Neural progenitor cell (in vitro differentiated cells): ENCODE measurements around the gene MBNL2. TPM values are rescaled to one million over a fixed set of nuclear protein-coding genes. Genes with fewer than 3 reads are reported as not detected.

ENCODE experiments used
- DNase-seq: peaks from one replicate; pipeline ENCODE4 v3.0.0-alpha.2; 2016; ENCODE audit warnings: low spot score
- H2AFZ ChIP-seq: fragments of 200-600 bp; sonication (generic); replicated peaks from 2 replicates; pipeline ENCODE4 v1.6.1; 2016; ENCODE audit warnings: antibody characterized with exemption
- H3F3A ChIP-seq: fragments of 200-600 bp; sonication (generic); 2 replicates; pipeline ENCODE4 v1.6.1; 2016; ENCODE audit warnings: antibody characterized with exemption, low read depth
- H3K27ac ChIP-seq: fragments of 200-600 bp; sonication (generic); 2 replicates; pipeline ENCODE4 v1.5.1; 2016; ENCODE audit warnings: mild to moderate bottlenecking
- H3K27me3 ChIP-seq: fragments of 200-600 bp; sonication (generic); 2 replicates; pipeline ENCODE4 v1.6.1; 2016; ENCODE audit warnings: mild to moderate bottlenecking, moderate library complexity
- H3K36me3 ChIP-seq: fragments of 200-600 bp; sonication (generic); 2 replicates; pipeline ENCODE4 v1.5.1; 2016
- H3K4me1 ChIP-seq: fragments of 200-600 bp; sonication (generic); 2 replicates; pipeline ENCODE4 v1.6.1; 2016; ENCODE audit warnings: mixed run types
- H3K4me2 ChIP-seq: fragments of 200-600 bp; sonication (generic); 2 replicates; pipeline ENCODE4 v1.6.1; 2016
- H3K4me3 ChIP-seq: fragments of 200-600 bp; sonication (generic); 2 replicates; pipeline ENCODE4 v1.5.1; 2016
- H3K79me2 ChIP-seq: fragments of 200-600 bp; sonication (generic); 2 replicates; pipeline ENCODE4 v1.6.1; 2016; ENCODE audit warnings: low read depth
- H3K9ac ChIP-seq: fragments of 200-600 bp; sonication (generic); 2 replicates; pipeline ENCODE4 v1.6.1; 2016
- H3K9me3 ChIP-seq: fragments of 200-600 bp; sonication (generic); 2 replicates; pipeline ENCODE4 v1.5.1; 2016; ENCODE audit warnings: low read depth
- H4K20me1 ChIP-seq: fragments of 200-600 bp; sonication (generic); 2 replicates; pipeline ENCODE4 v1.6.1; 2016; ENCODE audit warnings: low read depth
- H3K27ac Mint-ChIP-seq: 3 replicates; pipeline ENCODE4 v1.8.0; 2021; ENCODE audit warnings: mixed read lengths
- H3K27me3 Mint-ChIP-seq: 2 replicates; pipeline ENCODE4 v1.8.0; 2022; ENCODE audit warnings: low read depth, mild to moderate bottlenecking, inconsistent platforms, moderate library complexity, mixed read lengths; ENCODE audit not compliant: insufficient read depth
- H3K36me3 Mint-ChIP-seq: 3 replicates; pipeline ENCODE4 v1.8.0; 2021; ENCODE audit warnings: mixed read lengths
- H3K4me1 Mint-ChIP-seq: 3 replicates; pipeline ENCODE4 v1.8.0; 2021; ENCODE audit warnings: mixed read lengths
- H3K4me3 Mint-ChIP-seq: 3 replicates; pipeline ENCODE4 v1.8.0; 2021; ENCODE audit warnings: mild to moderate bottlenecking, moderate library complexity, mixed read lengths
- H3K9me3 Mint-ChIP-seq: 3 replicates; pipeline ENCODE4 v1.8.0; 2020; ENCODE audit warnings: mixed read lengths
- CTCF ChIP-seq: fragments of 200-600 bp; sonication (generic); IDR thresholded peaks from 2 replicates; pipeline ENCODE4 v1.5.1; 2017; ENCODE audit warnings: antibody characterized with exemption, mild to moderate bottlenecking
- EZH2 ChIP-seq: fragments of 200-600 bp; sonication (generic); IDR thresholded peaks from 2 replicates; pipeline ENCODE4 v1.6.1; 2017; ENCODE audit warnings: antibody characterized with exemption, mild to moderate bottlenecking, moderate library complexity
- EZH2phosphoT487 ChIP-seq: fragments of 200-600 bp; sonication (generic); IDR thresholded peaks from 2 replicates; pipeline ENCODE4 v1.6.1; 2017; ENCODE audit warnings: antibody characterized with exemption
- total RNA-seq: library from RNA; depleted of rRNA; stranded (reverse); fragments of >200 nt; gene quantifications from 2 replicates; pipeline ENCODE4 v1.2.3, GENCODE V29; 2015; ENCODE audit warnings: low replicate concordance

The MBNL2 gene
- total RNA-seq, 1 donor from 2014 or later: 19.6 TPM

- Mint-ChIP-seq H3K4me1 (peaks cover 18% of the 10 kb centered on the region), H3K27me3 (no peaks in the 10 kb centered on the region), H3K36me3 (peaks cover 9% of the 10 kb centered on the region), H3K4me3 (no peak overlapping the region), H3K9me3 (peaks cover 15% of the 10 kb centered on the region), H3K27ac (no peak overlapping the region)
- Histone ChIP-seq H3K27ac (no peak overlapping the region), H3K9ac (no peak overlapping the region), H2AFZ (no peak overlapping the region), H3K4me2 (no peak overlapping the region), H3K4me3 (no peak overlapping the region), H3K9me3 (no peaks in the 10 kb centered on the region), H3K27me3 (no peaks in the 10 kb centered on the region), H3K36me3 (no peaks in the 10 kb centered on the region), H3F3A (no peaks in the 10 kb centered on the region), H3K4me1 (no peaks in the 10 kb centered on the region), H4K20me1 (no peaks in the 10 kb centered on the region), H3K79me2 (no peaks in the 10 kb centered on the region)
- no peak for DNase-seq
- TF ChIP-seq EZH2phosphoT487 (no peak), CTCF (no peak), EZH2 (no peak)
Observed at GRCh38 chr13:97255515-97256021, 33.4 kb downstream of the MBNL2 start.

- no peaks in the 10 kb centered on the region for H3K27me3 Mint-ChIP-seq
- Histone ChIP-seq H2AFZ (no peak overlapping the region), H3K9me3 (no peaks in the 10 kb centered on the region), H3K36me3 (no peaks in the 10 kb centered on the region), H3K27me3 (no peaks in the 10 kb centered on the region), H3K27ac (no peak overlapping the region), H3K4me2 (no peak overlapping the region), H4K20me1 (no peaks in the 10 kb centered on the region), H3K4me3 (no peak overlapping the region), H3K79me2 (no peaks in the 10 kb centered on the region), H3F3A (no peaks in the 10 kb centered on the region), H3K9ac (no peak overlapping the region), H3K4me1 (no peaks in the 10 kb centered on the region)
- peaks cover 8% of the 10 kb centered on the region for H3K36me3 Mint-ChIP-seq
- H3K9me3 Mint-ChIP-seq: peaks cover 15% of the 10 kb centered on the region
- no peak for DNase-seq
- TF ChIP-seq CTCF (no peak), EZH2 (no peak), EZH2phosphoT487 (no peak)
- H3K4me3 Mint-ChIP-seq: no peak overlapping the region
- H3K4me1 Mint-ChIP-seq: peaks cover 18% of the 10 kb centered on the region
- H3K27ac Mint-ChIP-seq: no peak overlapping the region
Observed at GRCh38 chr13:97256343-97256783, 34.2 kb downstream of the MBNL2 start.

DNA sequence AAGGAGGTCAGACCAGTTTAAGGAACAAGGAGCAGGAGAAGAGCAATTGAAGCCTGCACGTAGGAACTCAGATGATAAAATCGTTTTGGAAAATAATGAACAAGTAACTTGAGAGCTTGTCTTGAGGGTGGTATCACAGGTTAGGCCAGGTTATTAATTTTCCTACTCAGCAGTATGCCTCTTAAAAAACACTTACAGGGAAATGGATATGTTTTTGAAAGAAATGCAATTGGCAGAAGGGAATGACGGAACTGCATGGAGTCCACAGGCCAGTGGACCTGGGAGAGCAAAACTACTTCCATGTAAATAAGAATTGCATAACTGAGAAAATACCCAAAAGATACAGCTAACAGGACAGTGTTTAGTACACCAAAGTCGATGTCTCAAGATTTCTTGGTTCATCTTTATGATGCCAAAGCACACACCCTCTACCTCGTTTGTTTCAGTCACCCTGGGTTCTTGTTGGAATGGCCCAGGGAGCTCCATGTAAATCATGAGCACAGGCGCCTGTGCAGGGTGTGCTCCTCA, 35.2 kb downstream of the MBNL2 start:
- Histone ChIP-seq H4K20me1 (no peaks in the 10 kb centered on the region), H3K79me2 (no peaks in the 10 kb centered on the region), H2AFZ (no peak overlapping the region), H3K27ac (no peak overlapping the region), H3F3A (no peaks in the 10 kb centered on the region), H3K36me3 (no peaks in the 10 kb centered on the region), H3K9ac (no peak overlapping the region), H3K4me1 (no peaks in the 10 kb centered on the region), H3K9me3 (no peaks in the 10 kb centered on the region), H3K4me3 (no peak overlapping the region), H3K27me3 (no peaks in the 10 kb centered on the region), H3K4me2 (no peak overlapping the region)
- Mint-ChIP-seq H3K27ac (no peak overlapping the region), H3K36me3 (peaks cover 8% of the 10 kb centered on the region), H3K4me1 (peaks cover 18% of the 10 kb centered on the region), H3K27me3 (no peaks in the 10 kb centered on the region), H3K9me3 (peaks cover 13% of the 10 kb centered on the region), H3K4me3 (no peak overlapping the region)
- TF ChIP-seq EZH2 (no peak), CTCF (no peak), EZH2phosphoT487 (no peak)
- no peak for DNase-seq
